Smooth muscle cell (in vitro differentiated cells): ENCODE results near the gene IFIT5. TPM values are rescaled to one million over a fixed set of nuclear protein-coding genes. Genes with fewer than 3 reads are reported as not detected.

Experiments
- DNase-seq: peaks from one replicate; lab custom pipeline; 2025; ENCODE audit not compliant: unreplicated experiment; lab: John Stamatoyannopoulos, UW
- H2AFZ ChIP-seq: fragments of 200-600 bp; sonication (generic); 2 replicates; pipeline ENCODE4 v1.6.0; 2016; ENCODE audit warnings: antibody characterized with exemption, low read depth, mild to moderate bottlenecking
- H3F3A ChIP-seq: fragments of 200-600 bp; sonication (generic); 2 replicates; pipeline ENCODE4 v1.6.0; 2017; ENCODE audit warnings: antibody characterized with exemption, low read depth
- H3K27ac ChIP-seq: fragments of 200-600 bp; sonication (generic); 2 replicates; pipeline ENCODE4 v1.5.1; 2016; ENCODE audit warnings: low read depth, mild to moderate bottlenecking
- H3K27me3 ChIP-seq: fragments of 200-600 bp; sonication (generic); 2 replicates; pipeline ENCODE4 v1.6.1; 2016; ENCODE audit warnings: low read depth, mild to moderate bottlenecking
- H3K36me3 ChIP-seq: fragments of 200-600 bp; sonication (generic); 2 replicates; pipeline ENCODE4 v1.5.1; 2016; ENCODE audit warnings: low read depth
- H3K4me1 ChIP-seq: fragments of 200-600 bp; sonication (generic); 2 replicates; pipeline ENCODE4 v1.5.1; 2016; ENCODE audit warnings: low read depth
- H3K4me2 ChIP-seq: fragments of 200-600 bp; sonication (generic); 2 replicates; pipeline ENCODE4 v1.6.0; 2016; ENCODE audit warnings: mild to moderate bottlenecking
- H3K4me3 ChIP-seq: fragments of 200-600 bp; sonication (generic); 2 replicates; pipeline ENCODE4 v1.5.1; 2016; ENCODE audit warnings: mild to moderate bottlenecking
- H3K79me2 ChIP-seq: fragments of 200-600 bp; sonication (generic); 2 replicates; pipeline ENCODE4 v1.6.0; 2016; ENCODE audit warnings: low read depth, mild to moderate bottlenecking
- H3K9ac ChIP-seq: fragments of 200-600 bp; sonication (generic); 2 replicates; pipeline ENCODE4 v1.6.0; 2016; ENCODE audit warnings: low read depth
- H3K9me3 ChIP-seq: fragments of 200-600 bp; sonication (generic); replicated peaks from 2 replicates; pipeline ENCODE4 v1.5.1; 2016; ENCODE audit warnings: low read depth
- H4K20me1 ChIP-seq: fragments of 200-600 bp; sonication (generic); 2 replicates; pipeline ENCODE4 v1.6.0; 2016; ENCODE audit warnings: low read depth
- WGBS: methylation state at CpG from one replicate; pipeline ENCODE4 v1.1.7; 2016; ENCODE audit warnings: low lambda C conversion rate; 5-methylcytosine and 5-hydroxymethylcytosine counted together
- polyA plus RNA-seq: library from polyadenylated mRNA; unstranded; fragments of >200 nt; fragmentation: Nextera tagmentation; extraction: Ambion mirVana; gene quantifications from 2 replicates; pipeline ENCODE4 v1.2.1, GENCODE V29; 2016
- total RNA-seq: library from RNA; depleted of rRNA; stranded (reverse); fragments of >200 nt; gene quantifications from 2 replicates; pipeline ENCODE4 v1.2.3, GENCODE V29; 2014
- TF ChIP-seq, protein P1 (sequence below): fragments of 200-600 bp; sonication (generic); IDR thresholded peaks from 2 replicates; pipeline ENCODE4 v1.5.1; 2017; ENCODE audit warnings: borderline replicate concordance, mild to moderate bottlenecking, antibody characterized with exemption; ENCODE audit not compliant: insufficient read depth, poor library complexity, severe bottlenecking

IFIT5 gene
- total and polyA plus RNA-seq, 2 experiments from 2014 or later, result 4.9 to 7.7 TPM

DNA sequence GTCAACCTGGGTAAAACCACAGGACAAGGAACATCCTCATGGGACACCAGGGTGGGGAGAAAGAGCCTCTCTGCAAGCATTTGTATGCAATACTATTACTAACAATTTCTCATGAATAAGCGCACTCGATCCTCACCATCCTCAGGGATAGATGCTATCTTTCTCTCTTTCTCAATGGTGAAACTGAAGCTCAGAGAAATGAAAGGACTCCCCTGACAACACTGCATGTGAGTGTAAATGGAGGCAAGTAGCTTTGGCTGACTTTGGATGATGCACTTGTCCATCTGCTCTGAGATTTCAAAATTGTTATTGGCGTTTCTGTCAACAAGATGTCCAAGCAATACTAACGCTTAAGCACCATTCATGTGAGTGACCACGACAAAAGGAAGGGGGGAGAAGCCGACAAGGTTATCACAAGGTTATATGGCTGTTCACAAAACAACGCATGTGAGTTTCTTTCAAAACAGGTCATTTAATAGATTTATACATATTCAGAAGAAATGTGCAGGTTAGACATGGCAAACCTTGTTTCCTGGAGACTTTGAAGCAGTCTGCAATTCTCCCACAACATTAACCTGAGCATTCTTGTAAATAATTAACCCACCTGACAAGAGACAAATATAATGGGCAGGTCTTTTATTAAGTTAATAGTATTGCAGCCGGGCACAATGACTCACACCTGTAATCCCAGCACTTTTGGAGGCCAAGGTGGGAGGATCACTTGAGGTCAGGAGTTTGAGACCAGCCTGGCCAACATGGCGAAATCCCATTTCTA lies 54.0 kb downstream of the IFIT5 start:
- no peak for DNase-seq
- TF ChIP-seq, protein P1, sequence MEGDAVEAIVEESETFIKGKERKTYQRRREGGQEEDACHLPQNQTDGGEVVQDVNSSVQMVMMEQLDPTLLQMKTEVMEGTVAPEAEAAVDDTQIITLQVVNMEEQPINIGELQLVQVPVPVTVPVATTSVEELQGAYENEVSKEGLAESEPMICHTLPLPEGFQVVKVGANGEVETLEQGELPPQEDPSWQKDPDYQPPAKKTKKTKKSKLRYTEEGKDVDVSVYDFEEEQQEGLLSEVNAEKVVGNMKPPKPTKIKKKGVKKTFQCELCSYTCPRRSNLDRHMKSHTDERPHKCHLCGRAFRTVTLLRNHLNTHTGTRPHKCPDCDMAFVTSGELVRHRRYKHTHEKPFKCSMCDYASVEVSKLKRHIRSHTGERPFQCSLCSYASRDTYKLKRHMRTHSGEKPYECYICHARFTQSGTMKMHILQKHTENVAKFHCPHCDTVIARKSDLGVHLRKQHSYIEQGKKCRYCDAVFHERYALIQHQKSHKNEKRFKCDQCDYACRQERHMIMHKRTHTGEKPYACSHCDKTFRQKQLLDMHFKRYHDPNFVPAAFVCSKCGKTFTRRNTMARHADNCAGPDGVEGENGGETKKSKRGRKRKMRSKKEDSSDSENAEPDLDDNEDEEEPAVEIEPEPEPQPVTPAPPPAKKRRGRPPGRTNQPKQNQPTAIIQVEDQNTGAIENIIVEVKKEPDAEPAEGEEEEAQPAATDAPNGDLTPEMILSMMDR, result no peak
- no peaks in the 10 kb centered on the region for H4K20me1 ChIP-seq
- WGBS, result 94% methylated on average over 9 of the region's 9 CpGs
- no peak overlapping the region for H2AFZ ChIP-seq
- H3K4me1 ChIP-seq, result no peaks in the 10 kb centered on the region
- H3K4me3 ChIP-seq, result no peak overlapping the region
- H3K4me2 ChIP-seq, result no peak overlapping the region
- no peak overlapping the region for H3K27ac ChIP-seq
- H3F3A ChIP-seq, result no peaks in the 10 kb centered on the region
- no peak overlapping the region for H3K9ac ChIP-seq
- no peaks in the 10 kb centered on the region for H3K27me3 ChIP-seq
- H3K9me3 ChIP-seq, result no peaks in the 10 kb centered on the region
- no peaks in the 10 kb centered on the region for H3K36me3 ChIP-seq
- H3K79me2 ChIP-seq, result no peaks in the 10 kb centered on the region

DNA sequence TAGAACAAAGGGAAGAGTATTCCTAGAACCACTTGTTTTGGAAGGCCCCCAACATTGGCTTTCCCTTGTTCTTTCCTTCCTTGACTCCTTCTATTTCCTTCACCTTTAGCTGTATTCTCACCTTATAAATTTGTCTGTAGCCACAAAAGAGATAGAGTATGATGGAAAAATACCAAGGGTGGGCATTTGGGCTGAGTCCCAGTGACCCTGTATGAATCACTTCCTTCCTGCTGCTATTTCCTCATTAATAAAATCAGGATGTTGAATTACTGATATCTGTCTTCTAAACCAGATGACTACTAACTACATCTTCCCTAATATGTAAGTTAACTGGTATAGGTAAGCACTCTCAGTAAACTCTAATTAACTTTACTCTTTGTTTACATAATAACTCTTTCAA lies 55.1 kb downstream of the IFIT5 start:
- Histone ChIP-seq H3K4me3 (no peak overlapping the region), H3K79me2 (no peaks in the 10 kb centered on the region), H3F3A (no peaks in the 10 kb centered on the region), H3K9me3 (no peaks in the 10 kb centered on the region), H3K27me3 (no peaks in the 10 kb centered on the region), H2AFZ (no peak overlapping the region), H3K27ac (no peak overlapping the region), H3K4me2 (no peak overlapping the region), H3K4me1 (no peaks in the 10 kb centered on the region), H3K9ac (no peak overlapping the region), H4K20me1 (no peaks in the 10 kb centered on the region), H3K36me3 (no peaks in the 10 kb centered on the region)
- DNase-seq, result no peak
- TF ChIP-seq, protein P1, result no peak

Other genes with a start within 250 kb of the IFIT5 start
- not detected in 2 replicates for gene CH25H, start 207.3 kb upstream of the IFIT5 start, total RNA-seq
- gene CH25H, start 207.3 kb upstream of the IFIT5 start, polyA plus RNA-seq, result 0.38 TPM in 1 of 2 replicates, not detected in the other
- gene LIPA, start 162.8 kb upstream of the IFIT5 start, total RNA-seq, result 27.1 and 33.0 TPM in 2 replicates
- gene LIPA, start 162.8 kb upstream of the IFIT5 start, polyA plus RNA-seq, result 22.9 and 34.4 TPM in 2 replicates
- gene IFIT2, start 112.5 kb upstream of the IFIT5 start, total RNA-seq, result 0.27 and 1.2 TPM in 2 replicates
- gene IFIT2, start 112.5 kb upstream of the IFIT5 start, polyA plus RNA-seq, result 0.72 and 1.5 TPM in 2 replicates
- gene IFIT3, start 86.6 kb upstream of the IFIT5 start, total RNA-seq, result 1.2 and 2.1 TPM in 2 replicates
- gene IFIT3, start 86.6 kb upstream of the IFIT5 start, polyA plus RNA-seq, result 1.7 and 4.6 TPM in 2 replicates
- gene IFIT1B, start 36.5 kb upstream of the IFIT5 start, total RNA-seq, result not detected in 2 replicates
- not detected in 2 replicates for gene IFIT1B, start 36.5 kb upstream of the IFIT5 start, polyA plus RNA-seq
- 0.36 and 1.2 TPM in 2 replicates for gene IFIT1, start 21.9 kb upstream of the IFIT5 start, total RNA-seq
- 0.79 and 1.8 TPM in 2 replicates for gene IFIT1, start 21.9 kb upstream of the IFIT5 start, polyA plus RNA-seq
- gene SLC16A12, start 121.0 kb downstream of the IFIT5 start, total RNA-seq, result not detected in 2 replicates
- not detected in 2 replicates for gene SLC16A12, start 121.0 kb downstream of the IFIT5 start, polyA plus RNA-seq
- 13.0 and 14.1 TPM in 2 replicates for gene PANK1, start 230.7 kb downstream of the IFIT5 start, total RNA-seq
- 7.3 and 8.6 TPM in 2 replicates for gene PANK1, start 230.7 kb downstream of the IFIT5 start, polyA plus RNA-seq